AG08396 (cell line): ENCODE data around the gene PMF1.
"Not testable (repeated sequence)": the region's sequence is repeated elsewhere in the genome, so short reads cannot be mapped to it uniquely, and the experiment has no call there.

Experiments
- DNase-seq: peaks from one replicate; pipeline ENCODE4 v3.0.0; 2012; ENCODE audit warnings: low spot score, mixed read lengths

The PMF1 gene, protein sequence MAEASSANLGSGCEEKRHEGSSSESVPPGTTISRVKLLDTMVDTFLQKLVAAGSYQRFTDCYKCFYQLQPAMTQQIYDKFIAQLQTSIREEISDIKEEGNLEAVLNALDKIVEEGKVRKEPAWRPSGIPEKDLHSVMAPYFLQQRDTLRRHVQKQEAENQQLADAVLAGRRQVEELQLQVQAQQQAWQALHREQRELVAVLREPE

DNA sequence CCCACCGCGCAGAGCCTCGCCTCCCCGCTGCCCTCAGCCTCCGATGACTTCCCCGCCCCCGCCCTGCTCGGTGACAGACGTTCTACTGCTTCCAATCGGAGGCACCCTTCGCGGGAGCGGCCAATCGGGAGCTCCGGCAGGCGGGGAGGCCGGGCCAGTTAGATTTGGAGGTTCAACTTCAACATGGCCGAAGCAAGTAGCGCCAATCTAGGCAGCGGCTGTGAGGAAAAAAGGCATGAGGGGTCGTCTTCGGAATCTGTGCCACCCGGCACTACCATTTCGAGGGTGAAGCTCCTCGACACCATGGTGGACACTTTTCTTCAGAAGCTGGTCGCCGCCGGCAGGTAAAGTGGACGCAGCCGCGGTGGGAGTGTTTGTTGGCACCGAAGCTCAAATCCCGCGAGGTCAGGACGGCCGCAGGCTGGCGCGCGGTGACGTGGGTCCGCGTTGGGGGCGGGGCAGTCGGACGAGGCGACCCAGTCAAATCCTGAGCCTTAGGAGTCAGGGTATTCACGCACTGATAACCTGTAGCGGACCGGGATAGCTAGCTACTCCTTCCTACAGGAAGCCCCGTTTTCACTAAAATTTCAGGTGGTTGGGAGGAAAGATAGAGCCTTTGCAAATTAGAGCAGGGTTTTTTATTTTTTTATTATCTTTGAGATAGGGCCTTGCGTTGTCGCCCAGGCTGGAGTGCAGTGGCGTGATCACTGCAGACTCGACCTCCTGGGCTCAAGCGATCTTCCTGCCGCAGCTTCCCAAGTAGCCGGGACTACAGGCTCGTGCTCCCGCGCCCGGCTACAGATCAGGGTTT is at the start of gene PMF1:
Gene PMF1 (plus strand): TSS at position 175 of the 811 bp plus-strand sequence. CDS start 9 bp downstream, at position 184.
- DNase-seq: peak; percentile 99

- no peak for DNase-seq
Observed at GRCh38 chr1:156163712-156164111, 49.1 kb upstream of the PMF1 start.

- no peak for DNase-seq
Observed at GRCh38 chr1:156164125-156164831, 48.5 kb upstream of the PMF1 start.

DNA sequence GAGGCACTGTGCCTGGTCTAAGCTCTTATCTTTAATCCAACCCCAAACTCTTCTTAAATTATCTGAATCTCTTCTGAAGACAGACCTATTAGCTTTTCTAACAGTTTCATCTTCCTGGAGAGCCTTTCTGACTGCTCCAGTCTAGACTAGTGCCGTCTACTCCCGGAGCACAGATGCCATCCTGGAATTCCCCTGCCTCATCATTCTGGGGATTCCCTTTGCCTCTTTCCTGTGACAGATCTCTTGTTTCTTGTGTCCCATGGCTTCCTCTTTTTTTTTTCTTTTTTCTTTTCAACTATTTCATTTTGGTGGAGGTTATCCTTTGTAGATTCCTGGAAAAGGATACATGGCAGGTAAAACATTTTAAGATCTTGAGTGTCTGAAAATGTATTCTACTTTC is 47.7 kb upstream of the PMF1 start:
- no peak for DNase-seq

DNA sequence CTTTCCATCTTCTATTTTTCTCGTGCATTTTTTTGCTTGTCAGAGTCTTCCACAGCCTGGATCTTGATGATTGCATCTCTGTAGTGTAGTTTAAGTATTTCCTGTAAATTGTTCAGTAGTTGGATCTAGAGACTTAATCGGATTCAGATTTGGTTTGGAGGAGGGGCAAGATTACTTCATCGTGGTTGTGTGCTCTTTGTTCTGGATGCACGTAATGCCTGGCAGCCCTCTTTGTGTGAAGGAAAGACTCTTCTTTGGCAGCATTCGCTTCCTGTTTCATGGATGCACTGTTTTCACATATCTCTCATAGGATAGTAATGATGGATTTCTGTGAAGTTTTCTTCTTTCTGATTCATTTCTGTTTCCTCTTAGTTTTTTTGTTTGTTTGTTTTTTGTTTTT is 45.3 kb upstream of the PMF1 start:
- DNase-seq: no peak

- no peak for DNase-seq
Observed at GRCh38 chr1:156172696-156173470, 39.9 kb upstream of the PMF1 start.

DNA sequence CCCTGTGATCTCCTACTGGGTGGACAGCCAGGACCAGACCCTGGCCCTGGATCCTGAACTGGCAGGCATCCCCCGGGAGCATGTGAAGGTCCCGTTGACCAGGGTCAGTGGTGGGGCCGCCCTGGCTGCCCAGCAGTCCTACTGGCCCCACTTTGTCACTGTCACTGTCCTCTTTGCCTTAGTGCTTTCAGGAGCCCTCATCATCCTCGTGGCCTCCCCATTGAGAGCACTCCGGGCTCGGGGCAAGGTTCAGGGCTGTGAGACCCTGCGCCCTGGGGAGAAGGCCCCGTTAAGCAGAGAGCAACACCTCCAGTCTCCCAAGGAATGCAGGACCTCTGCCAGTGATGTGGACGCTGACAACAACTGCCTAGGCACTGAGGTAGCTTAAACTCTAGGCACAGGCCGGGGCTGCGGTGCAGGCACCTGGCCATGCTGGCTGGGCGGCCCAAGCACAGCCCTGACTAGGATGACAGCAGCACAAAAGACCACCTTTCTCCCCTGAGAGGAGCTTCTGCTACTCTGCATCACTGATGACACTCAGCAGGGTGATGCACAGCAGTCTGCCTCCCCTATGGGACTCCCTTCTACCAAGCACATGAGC is 36.1 kb upstream of the PMF1 start:
- no peak for DNase-seq

- DNase-seq: no peak
Observed at GRCh38 chr1:156177919-156178654, 34.7 kb upstream of the PMF1 start.

GRCh38 chr1:156180471-156180870 is 32.3 kb upstream of the PMF1 start:
- DNase-seq: no peak

- DNase-seq: not testable (repeated sequence)
Observed at GRCh38 chr1:156181391-156181924, 31.3 kb upstream of the PMF1 start.

DNA sequence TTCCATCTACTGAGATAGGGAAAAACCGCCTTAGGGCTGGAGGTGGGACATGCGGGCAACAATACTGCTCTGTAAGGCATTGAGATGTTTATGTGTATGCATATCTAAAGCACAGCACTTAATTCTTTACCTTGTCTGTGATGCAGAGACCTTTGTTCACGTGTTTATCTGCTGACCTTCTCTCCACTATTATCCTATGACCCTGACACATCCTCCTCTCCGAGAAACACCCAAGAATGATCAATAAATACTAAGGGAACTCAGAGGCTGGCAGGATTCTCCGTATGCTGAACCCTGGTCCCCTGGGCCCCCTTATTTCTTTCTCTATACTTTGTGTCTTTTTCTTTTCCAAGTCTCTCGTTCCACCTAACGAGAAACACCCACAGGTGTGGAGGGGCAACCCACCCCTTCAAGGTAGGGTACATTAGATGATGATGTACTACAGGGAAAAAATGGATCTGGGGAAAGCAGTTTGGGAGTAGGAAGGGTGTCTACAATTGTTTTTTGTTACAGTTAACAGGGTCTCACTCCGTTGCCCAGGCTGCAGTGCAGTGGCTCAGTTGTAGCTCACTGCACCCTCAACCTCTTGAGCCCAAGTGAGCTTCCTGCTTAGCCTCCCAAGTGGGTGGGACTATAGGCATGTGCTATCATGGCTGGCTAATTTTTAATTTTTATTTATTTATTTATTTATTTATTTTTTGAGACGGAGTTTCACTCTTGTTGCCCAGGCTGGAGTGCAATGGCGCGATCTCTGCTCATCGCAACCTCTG is 30.6 kb upstream of the PMF1 start:
- not testable (repeated sequence) for DNase-seq

DNA sequence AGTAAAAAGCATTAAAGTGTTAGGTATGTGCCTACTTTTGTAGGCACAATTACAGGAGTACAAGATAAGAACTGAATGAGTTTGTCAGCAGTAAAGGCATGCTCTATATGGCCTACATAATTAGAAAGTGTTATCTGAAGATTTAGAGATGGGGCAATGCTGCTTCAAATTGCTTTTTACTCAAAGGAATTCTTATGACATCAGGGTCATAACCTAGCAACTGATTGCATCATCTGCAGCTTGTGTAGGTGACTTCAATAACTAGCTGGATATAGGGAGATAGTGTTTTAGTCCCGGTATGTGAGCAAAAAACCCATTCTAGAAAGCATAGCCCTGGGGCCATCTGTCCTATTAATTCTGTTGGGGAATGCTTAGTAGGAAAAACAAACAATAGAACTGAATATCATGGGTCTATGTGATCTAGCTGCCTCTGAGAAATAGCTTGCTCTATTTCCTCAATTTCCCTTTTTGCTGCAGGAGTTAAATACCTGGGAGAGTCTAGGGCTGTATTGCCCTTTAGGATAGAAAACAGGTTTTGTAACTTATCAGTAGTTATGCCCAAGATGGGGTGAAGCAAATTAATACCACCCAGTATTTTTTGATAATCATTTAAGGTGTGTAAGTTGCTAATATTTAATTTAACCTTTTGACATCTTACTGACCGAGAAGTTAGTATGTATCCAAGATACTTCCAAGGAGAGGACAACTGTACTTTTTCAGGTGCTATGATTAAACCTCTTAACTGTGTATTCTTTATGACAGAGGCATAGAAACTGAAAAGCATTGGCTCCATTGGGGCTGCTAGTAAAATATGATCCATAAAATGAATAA is 26.2 kb upstream of the PMF1 start:
- DNase-seq: not testable (repeated sequence)

DNA sequence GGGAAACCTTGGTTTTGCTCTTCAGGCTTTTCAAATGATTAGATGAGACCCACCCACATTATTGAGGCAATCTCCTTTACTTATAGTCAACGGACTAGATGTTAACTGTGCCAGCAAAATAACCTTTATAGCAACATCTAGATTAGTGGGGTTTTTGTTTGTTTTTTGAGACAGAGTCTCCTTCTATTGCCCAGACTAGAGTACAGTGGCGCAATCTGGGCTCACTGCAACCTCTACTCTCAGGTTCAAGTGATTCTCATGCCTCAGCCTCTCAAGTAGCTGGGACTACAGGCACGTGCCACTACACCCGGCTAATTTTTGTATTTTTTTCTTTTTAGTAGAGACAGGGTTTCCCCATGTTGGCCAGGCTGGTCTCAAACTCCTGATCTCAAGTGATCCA is 22.5 kb upstream of the PMF1 start:
- not testable (repeated sequence) for DNase-seq

- DNase-seq: no peak
Observed at GRCh38 chr1:156191292-156191964, 21.4 kb upstream of the PMF1 start.

- no peak for DNase-seq
Observed at GRCh38 chr1:156193208-156193487, 19.7 kb upstream of the PMF1 start.

GRCh38 chr1:156193488-156194299 is 19.1 kb upstream of the PMF1 start, which contains the start of gene SLC25A44:
Gene SLC25A44, plus strand, starts transcription at chr1:156194104. Its CDS starts 5,744 bp downstream, at chr1:156199848.
- peak; percentile 95 for DNase-seq

GRCh38 chr1:156194300-156194652 is 18.5 kb upstream of the PMF1 start:
- DNase-seq: no peak

DNA sequence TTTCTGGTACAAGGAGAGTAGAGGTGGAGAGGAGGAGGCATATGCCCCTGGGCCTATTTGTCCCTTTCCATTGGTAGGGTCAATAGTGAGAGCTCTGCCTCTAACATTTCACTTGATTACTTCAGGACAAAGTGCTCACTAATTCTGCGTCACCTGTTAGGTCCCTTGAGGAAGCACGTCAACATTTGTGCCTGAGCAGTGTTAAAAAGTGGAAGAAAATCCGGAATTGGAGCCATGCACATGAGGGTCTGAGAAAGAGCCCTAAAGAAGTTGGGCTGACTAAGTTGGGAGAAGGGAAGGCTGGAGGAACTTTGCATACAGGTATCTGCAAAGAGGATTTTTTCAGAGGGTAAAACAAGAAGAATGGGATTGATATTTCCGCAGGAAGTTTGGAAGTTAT is 17.0 kb upstream of the PMF1 start:
- DNase-seq: no peak
